ENCODE measurements around the gene TPCN1.
A peak's percentile ranks its signal among the peaks of the same experiment; 100 is the strongest.

The TPCN1 gene

DNA sequence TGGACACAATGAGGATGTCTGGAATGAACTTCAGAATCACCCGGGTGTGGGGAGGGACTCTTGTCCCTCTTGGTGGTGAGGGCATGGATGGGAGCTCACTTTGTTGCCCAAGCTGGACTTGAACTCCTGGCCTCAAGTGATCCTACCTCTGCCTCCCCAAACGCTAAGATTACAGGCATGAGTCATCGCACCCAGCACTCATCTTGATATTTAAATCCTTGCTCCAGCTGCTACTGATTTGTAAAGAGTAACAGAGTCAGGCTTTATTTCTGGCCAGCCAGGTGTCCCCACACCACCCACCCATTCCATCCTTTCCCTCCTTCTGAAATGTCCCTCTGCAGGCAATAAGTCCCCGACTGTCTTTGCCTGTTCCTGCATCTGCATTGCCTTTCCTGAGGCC is 40.9 kb upstream of the TPCN1 start:
- no peak for DNase-seq (ENCODE audit: low read depth)
- TF ChIP-seq, protein P1, sequence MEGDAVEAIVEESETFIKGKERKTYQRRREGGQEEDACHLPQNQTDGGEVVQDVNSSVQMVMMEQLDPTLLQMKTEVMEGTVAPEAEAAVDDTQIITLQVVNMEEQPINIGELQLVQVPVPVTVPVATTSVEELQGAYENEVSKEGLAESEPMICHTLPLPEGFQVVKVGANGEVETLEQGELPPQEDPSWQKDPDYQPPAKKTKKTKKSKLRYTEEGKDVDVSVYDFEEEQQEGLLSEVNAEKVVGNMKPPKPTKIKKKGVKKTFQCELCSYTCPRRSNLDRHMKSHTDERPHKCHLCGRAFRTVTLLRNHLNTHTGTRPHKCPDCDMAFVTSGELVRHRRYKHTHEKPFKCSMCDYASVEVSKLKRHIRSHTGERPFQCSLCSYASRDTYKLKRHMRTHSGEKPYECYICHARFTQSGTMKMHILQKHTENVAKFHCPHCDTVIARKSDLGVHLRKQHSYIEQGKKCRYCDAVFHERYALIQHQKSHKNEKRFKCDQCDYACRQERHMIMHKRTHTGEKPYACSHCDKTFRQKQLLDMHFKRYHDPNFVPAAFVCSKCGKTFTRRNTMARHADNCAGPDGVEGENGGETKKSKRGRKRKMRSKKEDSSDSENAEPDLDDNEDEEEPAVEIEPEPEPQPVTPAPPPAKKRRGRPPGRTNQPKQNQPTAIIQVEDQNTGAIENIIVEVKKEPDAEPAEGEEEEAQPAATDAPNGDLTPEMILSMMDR (conservative IDR thresholded peaks at IDR 0.05; ENCODE audit: low read length): no peak

DNA sequence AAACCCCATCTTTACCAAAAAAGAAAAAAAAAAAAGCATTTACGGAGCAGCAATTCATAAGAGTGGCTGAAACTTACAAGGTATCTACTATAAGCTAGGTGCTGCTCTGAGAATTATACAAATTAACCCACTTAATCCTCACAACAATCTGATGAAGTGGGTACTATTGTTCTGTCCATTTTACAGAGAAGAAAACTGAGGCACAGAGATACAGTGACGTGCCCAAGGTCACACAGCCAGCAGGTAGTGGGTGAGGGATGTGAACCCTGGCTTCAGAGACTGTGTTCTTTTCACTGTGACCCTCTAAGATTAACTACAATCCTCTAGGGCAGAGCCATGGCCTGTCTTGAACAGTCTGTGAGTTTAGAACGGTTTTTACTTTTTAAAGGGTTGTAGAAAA is 39.3 kb upstream of the TPCN1 start:
- TF ChIP-seq, protein P1 (conservative IDR thresholded peaks at IDR 0.05; ENCODE audit: low read length): no peak

More for the DNA sequence above, 40.9 kb upstream of the TPCN1 start:
- H3K4me3 ChIP-seq (ENCODE audit: low read length): no peak overlapping the region

DNA sequence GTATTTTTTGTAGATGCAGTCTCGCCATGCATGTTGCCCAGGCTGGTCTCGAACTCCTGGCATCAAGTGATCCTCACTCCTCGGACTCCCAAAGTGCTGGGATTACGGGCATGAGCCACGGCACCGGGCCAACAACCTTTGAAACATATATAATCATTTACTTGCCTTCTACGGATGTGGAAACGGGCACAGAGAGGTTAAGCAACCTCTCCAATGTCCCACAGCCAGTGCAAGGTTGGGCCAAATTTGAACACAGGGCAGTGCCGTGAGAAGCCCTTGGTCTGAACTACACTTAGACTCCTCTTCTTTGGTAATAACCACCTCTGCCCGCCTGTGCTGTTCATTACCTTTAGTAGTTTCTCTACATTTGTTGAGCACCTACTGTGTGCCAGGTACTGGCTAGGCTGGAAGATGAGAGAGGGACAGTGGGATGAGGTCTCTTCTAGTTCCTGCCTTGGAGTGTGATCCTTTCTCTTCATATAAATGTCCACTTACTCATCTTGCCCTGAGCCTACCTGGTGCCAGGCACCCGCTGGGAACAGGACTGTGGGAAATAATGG is 38.2 kb upstream of the TPCN1 start:
- no peak for DNase-seq (ENCODE audit: low read depth)
- no peak overlapping the region for H3K4me3 ChIP-seq (ENCODE audit: low read length)
- TF ChIP-seq, protein P1 (conservative IDR thresholded peaks at IDR 0.05; ENCODE audit: low read length): no peak

More for the DNA sequence above, 39.3 kb upstream of the TPCN1 start:
- no peak for DNase-seq (ENCODE audit: low read depth)
- no peak overlapping the region for H3K4me3 ChIP-seq (ENCODE audit: low read length)

DNA sequence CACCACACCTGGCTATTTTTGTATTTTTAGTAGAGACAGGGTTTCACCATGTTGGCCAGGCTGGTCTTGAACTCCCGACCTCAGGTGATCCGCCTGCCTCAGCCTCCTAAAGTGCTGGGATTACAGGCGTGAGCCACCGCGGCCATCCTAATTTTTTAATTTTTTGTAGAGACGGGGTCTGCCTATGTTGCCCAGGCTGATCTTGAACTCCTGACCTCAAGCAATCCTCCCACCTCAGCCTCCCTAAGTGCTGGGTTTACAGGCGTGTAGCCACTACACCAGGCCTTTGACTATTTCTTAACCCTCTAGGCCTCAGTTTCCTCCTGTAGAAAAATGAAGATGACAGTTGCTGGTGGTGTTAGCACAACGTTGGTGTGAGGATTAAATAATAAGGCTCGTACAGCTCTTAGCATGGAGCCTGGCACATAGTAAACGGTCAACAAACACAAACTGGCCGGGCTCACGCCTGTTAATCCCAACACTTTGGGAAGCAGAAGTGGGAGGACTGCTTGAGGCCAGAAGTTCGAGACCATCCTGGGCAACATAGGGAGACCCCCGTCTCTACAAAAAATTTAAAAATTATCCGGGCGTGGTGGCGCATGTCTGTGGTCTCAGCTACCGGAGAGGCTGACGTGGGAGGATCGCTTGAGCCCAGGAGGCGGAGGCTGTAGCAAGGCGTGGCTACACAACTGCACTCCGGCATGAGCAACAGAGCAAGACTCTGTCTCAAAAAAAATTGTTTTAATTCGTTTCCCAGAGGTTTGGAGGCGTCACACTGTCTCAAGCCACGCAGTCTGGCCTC is 37.0 kb upstream of the TPCN1 start:
- no peak for DNase-seq (ENCODE audit: low read depth)
- peak overlapping the region; percentile 86 for H3K4me3 ChIP-seq (ENCODE audit: low read length)
- TF ChIP-seq, protein P1 (conservative IDR thresholded peaks at IDR 0.05; ENCODE audit: low read length): no peak

DNA sequence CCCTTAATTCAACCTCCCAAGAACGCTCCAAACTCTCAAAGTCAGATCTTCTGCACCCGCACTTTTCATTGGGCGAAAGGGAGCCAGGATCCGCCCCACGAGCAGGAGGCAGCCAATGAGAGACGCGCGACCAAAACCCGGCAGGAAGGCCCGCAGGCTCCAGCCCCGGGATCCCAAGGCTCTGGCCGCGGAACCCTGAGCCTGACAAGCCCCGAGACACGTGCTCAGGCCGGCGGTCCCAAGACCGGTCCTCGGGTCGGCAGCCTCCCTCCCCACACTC is 36.4 kb upstream of the TPCN1 start:
- DNase-seq (ENCODE audit: low read depth): peak; percentile 89
- TF ChIP-seq, protein P1 (conservative IDR thresholded peaks at IDR 0.05; ENCODE audit: low read length): no peak

DNA sequence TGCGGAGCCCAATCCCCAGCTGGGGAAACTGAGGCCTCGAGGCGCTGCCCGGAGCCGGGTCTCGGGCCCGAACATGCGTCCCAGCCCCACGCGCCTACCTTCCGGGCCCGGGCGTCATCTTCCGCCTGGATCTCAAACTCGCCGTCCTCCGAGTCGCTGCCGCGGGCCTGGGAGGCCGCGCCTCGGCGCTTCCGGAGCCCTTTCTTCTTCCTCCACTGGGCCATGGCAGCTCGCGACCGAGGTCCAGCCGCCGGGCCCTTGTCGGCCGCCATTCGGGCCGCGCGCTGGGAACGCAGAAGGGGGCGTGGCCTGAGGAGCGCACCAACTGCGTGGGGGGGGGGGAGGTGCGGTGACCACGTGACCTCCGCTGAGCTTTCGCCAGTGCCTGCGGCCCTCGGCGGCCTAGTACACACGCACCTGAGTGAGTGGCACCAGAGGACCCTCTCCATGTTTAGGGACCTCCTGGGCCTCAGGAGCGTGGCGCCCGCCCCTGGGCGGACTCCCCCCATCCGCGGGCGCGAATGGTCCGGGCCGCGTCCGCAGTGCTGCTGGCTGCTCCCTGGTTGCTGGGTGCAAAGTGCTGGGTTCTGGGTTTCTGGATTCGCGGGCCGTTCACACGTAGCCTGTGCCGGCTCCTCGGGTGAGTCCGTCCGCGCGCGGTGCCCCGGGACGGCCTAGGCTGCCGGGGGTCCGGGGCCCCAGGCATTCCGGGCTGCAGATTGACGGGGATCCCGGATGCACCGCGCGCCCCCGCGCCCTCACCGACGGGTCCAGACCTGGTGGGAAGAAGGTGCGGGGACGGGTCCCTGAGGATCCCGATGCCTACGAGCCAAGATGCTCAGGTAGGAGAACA is 35.9 kb upstream of the TPCN1 start, which contains the start of the genes DDX54 and RITA1:
Gene DDX54, minus strand, starts transcription at position 299 of the 853 bp plus-strand sequence. Its CDS starts 27 bp downstream, at position 272.
Gene RITA1, plus strand, starts transcription at position 542 of the 853 bp plus-strand sequence. CDS start 1,026 bp downstream, outside the sequence.
- TF ChIP-seq, protein P1 (conservative IDR thresholded peaks at IDR 0.05; ENCODE audit: low read length): no peak
- peak; percentile 70 for DNase-seq (ENCODE audit: low read depth)
- peak within 1 kb of the TSS; percentile 86 for H3K4me3 ChIP-seq (ENCODE audit: low read length)

More for the DNA sequence above, 36.4 kb upstream of the TPCN1 start:
- H3K4me3 ChIP-seq (ENCODE audit: low read length): peak overlapping the region; percentile 86
